H9 (cell line): ENCODE measurements around the gene ATP4A. TPM values are rescaled to one million over a fixed set of nuclear protein-coding genes. Genes with fewer than 3 reads are reported as not detected.

Experiments
- DNase-seq: peaks from one replicate; pipeline ENCODE4 v3.0.0-alpha.2; 2017
- H2AFZ ChIP-seq: one replicate; pipeline ENCODE4 v1.6.1; 2013; ENCODE audit warnings: mild to moderate bottlenecking, low read length, control low read depth, moderate library complexity
- H2AK5ac ChIP-seq: 2 replicates; pipeline ENCODE4 v1.6.1; 2013; ENCODE audit warnings: low read length, control low read depth, mixed read lengths; ENCODE audit not compliant: insufficient read length
- H2BK120ac ChIP-seq: one replicate; pipeline ENCODE4 v1.6.1; 2013; ENCODE audit warnings: low read depth, mild to moderate bottlenecking, low read length, control low read depth, inconsistent platforms; ENCODE audit not compliant: poor library complexity, severe bottlenecking
- H2BK12ac ChIP-seq: 2 replicates; pipeline ENCODE4 v1.6.1; 2013; ENCODE audit warnings: low read length, control low read depth, mixed read lengths, low read depth; ENCODE audit not compliant: insufficient read length
- H2BK15ac ChIP-seq: 2 replicates; pipeline ENCODE4 v1.6.1; 2013; ENCODE audit warnings: low read depth, low read length, control low read depth
- H2BK20ac ChIP-seq: one replicate; pipeline ENCODE4 v1.6.1; 2013; ENCODE audit warnings: low read depth, mild to moderate bottlenecking, low read length, control low read depth, inconsistent platforms; ENCODE audit not compliant: poor library complexity, severe bottlenecking
- H2BK5ac ChIP-seq: 2 replicates; pipeline ENCODE4 v1.6.1; 2013; ENCODE audit warnings: low read length, control low read depth, mixed read lengths; ENCODE audit not compliant: insufficient read length
- H3K14ac ChIP-seq: 2 replicates; pipeline ENCODE4 v1.6.1; 2013; ENCODE audit warnings: low read length, control low read depth; ENCODE audit not compliant: insufficient read depth
- H3K18ac ChIP-seq: 2 replicates; pipeline ENCODE4 v1.6.1; 2013; ENCODE audit warnings: low read depth, mild to moderate bottlenecking, mixed read lengths, low read length, control low read depth; ENCODE audit not compliant: insufficient read length
- H3K23ac ChIP-seq: 2 replicates; pipeline ENCODE4 v1.6.1; 2013; ENCODE audit warnings: low read length, control low read depth, mixed read lengths, low read depth; ENCODE audit not compliant: insufficient read length
- H3K23me2 ChIP-seq: 2 replicates; pipeline ENCODE4 v1.6.1; 2013; ENCODE audit warnings: low read depth, mild to moderate bottlenecking, mixed read lengths, low read length, control low read depth; ENCODE audit not compliant: insufficient read length, poor library complexity, severe bottlenecking
- H3K27ac ChIP-seq: 2 replicates; pipeline ENCODE4 v1.5.1; 2013; ENCODE audit warnings: low read length, control low read depth, mixed read lengths, low read depth; ENCODE audit not compliant: insufficient read length
- H3K27me3 ChIP-seq: 2 replicates; pipeline ENCODE4 v1.6.1; 2013; ENCODE audit warnings: low read length, control low read depth, inconsistent platforms; ENCODE audit not compliant: insufficient read depth
- H3K4ac ChIP-seq: 2 replicates; pipeline ENCODE4 v1.6.1; 2013; ENCODE audit warnings: low read depth, mild to moderate bottlenecking, control low read depth, inconsistent platforms, low read length, moderate library complexity
- H3K4me1 ChIP-seq: 2 replicates; pipeline ENCODE4 v1.6.1; 2013; ENCODE audit warnings: low read length, control low read depth, inconsistent platforms; ENCODE audit not compliant: insufficient read depth
- H3K4me2 ChIP-seq: 2 replicates; pipeline ENCODE4 v1.6.1; 2013; ENCODE audit warnings: low read length, control low read depth, mixed read lengths; ENCODE audit not compliant: insufficient read length, insufficient read depth
- H3K56ac ChIP-seq: 2 replicates; pipeline ENCODE4 v1.6.1; 2013; ENCODE audit warnings: low read depth, mild to moderate bottlenecking, mixed read lengths, low read length, control low read depth; ENCODE audit not compliant: insufficient read length
- H3K79me1 ChIP-seq: 2 replicates; pipeline ENCODE4 v1.6.1; 2013; ENCODE audit warnings: low read depth, mild to moderate bottlenecking, moderate library complexity, low read length, control low read depth, inconsistent platforms; ENCODE audit not compliant: insufficient read depth, poor library complexity, severe bottlenecking
- H3K79me2 ChIP-seq: 2 replicates; pipeline ENCODE4 v1.6.1; 2013; ENCODE audit warnings: low read length, control low read depth, inconsistent platforms; ENCODE audit not compliant: insufficient read depth
- H3K9ac ChIP-seq: 2 replicates; pipeline ENCODE4 v1.6.1; 2013; ENCODE audit warnings: low read length, control low read depth, mixed read lengths; ENCODE audit not compliant: insufficient read length; ENCODE audit errors: extremely low read depth
- H3K9me3 ChIP-seq: one replicate; pipeline ENCODE4 v1.6.1; 2013; ENCODE audit warnings: low read depth, low read length, inconsistent platforms; ENCODE audit not compliant: control insufficient read depth
- H3T11ph ChIP-seq: one replicate; pipeline ENCODE4 v1.6.1; 2013; ENCODE audit warnings: mild to moderate bottlenecking, low read length, control low read depth, inconsistent platforms
- H4K20me1 ChIP-seq: one replicate; pipeline ENCODE4 v1.6.1; 2013; ENCODE audit not compliant: control insufficient read depth, insufficient read length, insufficient read depth
- H4K5ac ChIP-seq: 2 replicates; pipeline ENCODE4 v1.6.1; 2013; ENCODE audit warnings: low read depth, mild to moderate bottlenecking, mixed read lengths, low read length, control low read depth; ENCODE audit not compliant: insufficient read length
- H4K8ac ChIP-seq: replicated peaks from 2 replicates; pipeline ENCODE4 v1.6.1; 2013; ENCODE audit warnings: low read length, control low read depth, mixed read lengths, low read depth; ENCODE audit not compliant: insufficient read length
- H4K91ac ChIP-seq: 2 replicates; pipeline ENCODE4 v1.6.1; 2013; ENCODE audit warnings: low read depth, mild to moderate bottlenecking, moderate library complexity, mixed read lengths, low read length, control low read depth; ENCODE audit not compliant: insufficient read length
- H3K27ac Mint-ChIP-seq, 3 experiments: 2 replicates in 2 of 3; 3 replicates in 1 of 3; pipeline ENCODE4 v1.8.0; 2020 to 2021; ENCODE audit warnings: mixed read lengths in 3 of 3, mild to moderate bottlenecking in 1 of 3, moderate library complexity in 1 of 3
- H3K27me3 Mint-ChIP-seq: 2 replicates; pipeline ENCODE4 v1.8.0; 2021; ENCODE audit warnings: low read depth, mild to moderate bottlenecking, moderate library complexity, mixed read lengths
- H3K36me3 Mint-ChIP-seq, 3 experiments: 2 replicates in 2 of 3; 3 replicates in 1 of 3; pipeline ENCODE4 v1.8.0; 2020 to 2021; ENCODE audit warnings: low read depth in 3 of 3, mixed read lengths in 3 of 3; ENCODE audit not compliant: insufficient read depth in 1 of 3
- H3K4me1 Mint-ChIP-seq, 2 experiments: 2 replicates each; pipeline ENCODE4 v1.8.0; 2020; ENCODE audit warnings: mixed read lengths in 2 of 2
- H3K4me3 Mint-ChIP-seq, 2 experiments: 2 replicates in 1 of 2; 3 replicates in 1 of 2; pipeline ENCODE4 v1.8.0; 2020 to 2021; ENCODE audit warnings: mild to moderate bottlenecking in 2 of 2, mixed read lengths in 2 of 2, moderate library complexity in 1 of 2
- H3K9me3 Mint-ChIP-seq, 2 experiments: 2 replicates in 1 of 2; 3 replicates in 1 of 2; pipeline ENCODE4 v1.8.0; 2020; ENCODE audit warnings: mild to moderate bottlenecking in 2 of 2, mixed read lengths in 2 of 2, moderate library complexity in 1 of 2
- CTCF ChIP-seq: fragments of 200-600 bp; sonication (generic); conservative IDR thresholded peaks from 3 replicates; pipeline ENCODE4 v1.8.0; 2021; ENCODE audit warnings: antibody characterized with exemption, mild to moderate bottlenecking
- WGBS: extraction: QIAGEN DNeasy Blood & Tissue Kit; methylation state at CpG from one replicate; pipeline ENCODE4 v1.1.7; 2013; ENCODE audit warnings: missing lambda C conversion rate, low lambda C conversion rate, mixed read lengths; ENCODE audit not compliant: insufficient read length; ENCODE audit errors: extremely low coverage; 5-methylcytosine and 5-hydroxymethylcytosine counted together
- total RNA-seq: library from RNA; stranded (reverse); gene quantifications from 2 replicates; pipeline ENCODE4 v1.2.1, GENCODE V29; 2021

Gene ATP4A
- total RNA-seq, 1 experiment from 2014 or later: 0.24 TPM

- no peak overlapping the region; a peak in 1 of 7 replicates for H3K27ac Mint-ChIP-seq
- Histone ChIP-seq H2AK5ac (no peak overlapping the region), H3K27ac (no peak overlapping the region), H3K79me2 (no peaks in the 10 kb centered on the region), H4K20me1 (no peaks in the 10 kb centered on the region), H2AFZ (no peak overlapping the region), H4K5ac (peak overlapping the region; percentile 39), H3K56ac (no peak overlapping the region), H2BK20ac (no peak overlapping the region), H3K9me3 (no peaks in the 10 kb centered on the region), H3K4me1 (no peaks in the 10 kb centered on the region), H3K14ac (no peak overlapping the region), H3K27me3 (no peaks in the 10 kb centered on the region), H2BK15ac (no peak overlapping the region), H3K23ac (no peak overlapping the region), H4K8ac (no peak overlapping the region), H3K18ac (no peak overlapping the region), H3K9ac (no peak overlapping the region), H2BK12ac (no peak overlapping the region), H2BK5ac (no peak overlapping the region), H3K79me1 (no peaks in the 10 kb centered on the region), H3K4me2 (no peak overlapping the region), H3K23me2 (peaks cover 2% of the 10 kb centered on the region), H4K91ac (no peak overlapping the region), H2BK120ac (no peak overlapping the region), H3K4ac (no peak overlapping the region), H3T11ph (no peak overlapping the region)
- H3K4me3 Mint-ChIP-seq: peak overlapping the region in 1 of 2 experiments; percentile 6; a peak in 2 of 5 replicates
- WGBS: no CpG with 5 or more reads among the region's 13 CpGs
- peaks cover 0 to 22% (median 11%) of the 10 kb centered on the region in 3 experiments; a peak in 5 of 7 replicates for H3K36me3 Mint-ChIP-seq
- DNase-seq: no peak
- peaks cover 18 to 19% of the 10 kb centered on the region in 2 experiments for H3K4me1 Mint-ChIP-seq
- TF ChIP-seq CTCF: no peak
- no peaks in the 10 kb centered on the region for H3K9me3 Mint-ChIP-seq
- H3K27me3 Mint-ChIP-seq: peaks cover 34% of the 10 kb centered on the region
Observed at GRCh38 chr19:35552534-35553384, 10.7 kb downstream of the ATP4A start.
